GM18907 (cell line): ENCODE measurements around the gene FNDC3B.

Experiments
- ATAC-seq: cut with Tn5 transposase; IDR thresholded peaks from one replicate; pipeline ENCODE4 v1.9.1; 2021; ENCODE audit warnings: mild to moderate bottlenecking, moderate library complexity; ENCODE audit not compliant: unreplicated experiment

The FNDC3B gene

DNA sequence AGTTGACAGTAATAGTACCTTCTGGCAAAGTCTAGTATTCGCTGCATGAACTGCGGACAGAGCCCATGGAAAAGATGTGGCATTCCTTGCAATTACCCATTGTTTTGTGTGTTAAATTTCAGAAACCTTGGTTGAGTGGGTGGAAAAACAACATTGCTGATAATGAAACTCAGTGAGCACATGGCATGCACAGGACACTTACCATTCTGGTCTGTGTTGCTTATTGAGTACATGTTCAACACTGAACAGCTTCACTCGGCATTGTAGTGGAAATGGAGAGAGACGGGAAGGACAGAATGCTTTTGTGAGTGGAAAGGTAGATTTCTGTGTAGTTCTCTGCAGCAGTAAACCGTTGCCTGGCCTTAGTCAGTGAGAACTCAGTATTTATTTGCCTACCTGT is 165.3 kb downstream of the FNDC3B start:
- no peak for ATAC-seq

- no peak for ATAC-seq
Measured at GRCh38 chr3:172208586-172209332, 169.4 kb downstream of the FNDC3B start.

DNA sequence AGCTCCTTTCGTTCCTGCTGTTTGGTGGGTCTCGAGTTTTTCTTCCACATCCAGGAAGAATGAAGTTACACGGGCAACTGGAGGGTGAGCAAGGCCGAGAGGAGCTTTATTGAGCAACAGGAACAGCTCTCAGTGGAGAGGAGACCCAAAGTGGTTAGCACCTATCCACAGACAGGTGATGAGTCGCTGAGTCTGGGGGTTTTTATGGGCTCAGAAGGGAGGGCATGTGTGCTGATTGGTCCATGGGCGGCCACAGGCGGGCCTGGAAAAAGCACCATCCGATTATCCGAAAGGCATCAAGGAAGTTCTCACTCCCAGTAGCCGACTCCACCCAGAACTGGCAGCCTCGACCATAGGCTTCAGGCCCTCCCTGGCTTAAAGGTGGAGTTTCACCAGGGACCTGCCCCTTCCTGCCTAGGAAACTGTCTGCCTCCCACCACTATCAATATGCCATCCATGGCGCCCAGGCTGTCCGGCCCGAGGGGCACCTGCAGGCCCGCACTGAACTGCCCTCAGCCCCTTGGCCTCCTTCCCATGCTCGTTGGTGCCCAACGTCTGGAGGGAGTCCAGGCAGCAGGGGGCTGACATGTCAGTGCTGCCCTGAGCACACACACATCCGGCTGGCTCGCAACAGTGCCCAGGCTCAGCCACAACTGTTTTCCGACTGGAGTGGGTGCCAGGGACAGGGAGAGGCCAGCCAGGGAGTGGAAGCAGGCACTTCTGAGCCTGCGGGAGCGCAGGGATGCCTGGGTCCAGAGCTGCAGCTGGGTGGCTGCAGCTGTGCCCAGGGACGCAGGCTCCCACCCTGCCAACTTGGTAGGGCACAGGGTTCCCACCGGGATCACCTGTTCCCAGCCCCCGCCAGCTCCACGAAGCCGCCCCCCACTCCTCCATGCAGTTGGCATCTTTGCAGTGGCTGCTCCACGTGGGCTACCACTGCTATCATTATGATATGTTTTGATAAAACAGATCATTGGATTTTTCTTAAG is 170.2 kb downstream of the FNDC3B start:
- no peak for ATAC-seq

- ATAC-seq: no peak
Measured at GRCh38 chr3:172210355-172210754, 171.0 kb downstream of the FNDC3B start.

GRCh38 chr3:172211123-172211522 is 171.7 kb downstream of the FNDC3B start:
- no peak for ATAC-seq

- ATAC-seq: no peak
Measured at GRCh38 chr3:172213200-172213599, 173.8 kb downstream of the FNDC3B start.

- ATAC-seq: no peak
Measured at GRCh38 chr3:172213904-172214303, 174.5 kb downstream of the FNDC3B start.

- ATAC-seq: no peak
Measured at GRCh38 chr3:172216267-172216666, 176.9 kb downstream of the FNDC3B start.

GRCh38 chr3:172216911-172217310 is 177.5 kb downstream of the FNDC3B start:
- ATAC-seq: no peak

GRCh38 chr3:172217877-172218276 is 178.5 kb downstream of the FNDC3B start:
- ATAC-seq: no peak

DNA sequence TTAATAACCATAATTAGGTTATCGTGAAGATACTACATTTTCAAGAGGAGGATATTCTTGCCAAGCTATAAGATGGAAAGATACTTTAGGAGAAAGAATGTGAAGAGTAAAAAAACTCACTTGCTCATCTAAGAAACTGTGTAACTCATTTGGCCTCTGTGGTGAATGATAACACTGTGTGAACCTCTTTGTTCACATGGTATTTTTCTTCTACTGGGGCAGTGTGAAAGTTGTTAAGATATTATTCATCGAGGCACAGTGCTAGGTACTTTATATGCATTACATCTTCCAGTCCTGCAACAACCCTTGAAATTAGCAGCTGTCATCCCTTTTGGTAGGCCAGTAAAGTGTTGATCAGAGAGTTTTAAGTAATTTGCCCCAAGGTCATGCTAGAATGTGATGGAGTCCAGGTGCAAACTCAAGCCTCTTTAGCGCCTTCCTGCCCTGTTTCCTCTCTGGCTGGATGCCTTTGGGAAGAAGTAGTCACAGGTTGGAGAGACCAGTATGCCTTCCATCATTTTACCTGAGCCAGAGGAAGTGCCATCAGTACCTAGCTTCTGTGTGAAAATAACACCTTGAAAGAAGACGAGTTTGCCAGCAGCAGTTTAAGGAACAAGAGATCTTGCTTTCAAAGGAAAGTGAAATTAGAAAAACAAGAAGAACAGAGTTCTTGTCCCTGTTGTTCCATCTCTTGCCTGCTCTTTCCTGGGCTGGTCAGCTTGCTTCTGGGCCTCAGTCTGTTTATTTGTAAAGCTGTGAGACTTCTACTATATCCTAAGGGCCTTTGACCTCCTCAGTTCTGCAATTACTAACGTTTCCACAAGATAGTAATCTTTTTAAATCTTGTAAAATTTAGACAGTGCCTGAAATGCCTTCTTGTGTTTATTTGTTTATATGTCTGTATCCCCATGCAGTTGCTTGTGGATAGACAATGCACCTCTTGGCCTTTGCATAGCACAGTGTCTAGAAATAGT is 179.3 kb downstream of the FNDC3B start:
- no peak for ATAC-seq

DNA sequence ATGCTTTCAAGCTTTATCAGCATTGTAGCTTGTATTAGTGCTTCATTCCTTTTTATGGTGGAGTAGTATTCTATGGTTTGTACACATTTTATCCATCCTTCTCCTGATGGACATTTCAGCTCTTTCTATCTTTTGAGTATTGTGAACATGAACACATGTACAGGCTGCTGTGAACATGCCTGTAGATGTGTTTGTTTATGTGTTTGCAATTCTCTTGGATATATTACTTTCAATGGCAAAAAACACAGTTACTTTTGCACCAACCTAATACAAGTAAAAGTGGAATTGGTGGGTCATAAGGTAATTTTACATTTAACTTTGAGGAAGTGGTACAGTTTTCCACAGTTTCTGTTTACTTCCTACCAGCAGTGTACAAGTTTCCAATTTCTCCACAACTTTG is 180.4 kb downstream of the FNDC3B start:
- ATAC-seq: no peak

GRCh38 chr3:172221547-172221946 is 182.2 kb downstream of the FNDC3B start:
- no peak for ATAC-seq

- no peak for ATAC-seq
Measured at GRCh38 chr3:172222478-172223071, 183.2 kb downstream of the FNDC3B start.

GRCh38 chr3:172223870-172224269 is 184.5 kb downstream of the FNDC3B start:
- no peak for ATAC-seq

GRCh38 chr3:172224560-172225214 is 185.3 kb downstream of the FNDC3B start:
- no peak for ATAC-seq

DNA sequence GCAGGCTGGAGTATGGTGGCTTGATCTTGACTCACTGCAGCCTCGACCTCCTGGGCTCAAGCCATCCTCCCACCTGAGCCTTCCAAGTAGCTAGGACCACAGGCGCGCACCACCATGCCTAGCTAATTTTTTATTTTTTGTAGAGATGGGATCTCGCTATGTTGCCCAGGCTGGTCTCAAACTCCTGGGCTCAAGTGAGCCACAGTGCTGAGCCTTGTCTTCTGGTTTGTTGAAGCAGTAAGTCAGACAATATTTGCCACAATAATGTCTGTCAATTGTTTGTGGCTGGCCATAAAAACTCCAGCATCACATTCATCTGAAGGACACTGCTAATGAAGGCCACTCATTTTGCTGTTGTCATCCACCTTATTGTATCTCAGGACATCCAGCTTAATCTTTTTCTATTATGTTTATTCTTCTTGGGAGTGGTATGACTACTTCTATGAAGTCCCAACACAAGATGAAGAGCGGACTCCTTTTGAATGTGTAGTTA is 185.9 kb downstream of the FNDC3B start:
- ATAC-seq: no peak

DNA sequence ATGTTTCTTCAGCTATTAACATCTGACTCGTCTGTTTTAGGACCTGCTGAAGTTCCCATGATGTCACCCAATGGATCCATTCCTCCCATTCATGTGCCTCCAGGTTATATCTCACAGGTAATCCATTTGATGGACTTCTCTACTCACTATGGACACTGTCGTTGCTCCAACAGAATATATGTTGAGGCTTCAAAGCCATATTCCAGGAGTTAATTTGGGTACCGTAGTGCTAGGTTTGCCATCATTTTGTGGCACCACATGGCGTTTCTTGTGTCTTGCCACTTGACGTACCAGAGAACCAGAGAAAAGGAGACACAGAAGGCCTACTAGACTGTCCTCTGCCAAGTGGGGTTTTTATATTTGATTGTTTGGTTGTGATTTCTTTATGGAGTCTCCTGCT is 187.5 kb downstream of the FNDC3B start:
- no peak for ATAC-seq

GRCh38 chr3:172227340-172228035 is 188.1 kb downstream of the FNDC3B start:
- ATAC-seq: no peak
